CD4-positive, alpha-beta T cell treated with Interleukin-4 for 4 hours (primary cell): ENCODE measurements around the gene C20orf144.
"Not testable (repeated sequence)": the region's sequence is repeated elsewhere in the genome, so short reads cannot be mapped to it uniquely, and the experiment has no call there.

Experiments used
- DNase-seq: peaks from one replicate; pipeline ENCODE4 v3.0.0-alpha.2; 2020

Gene C20orf144

GRCh38 chr20:33697129-33697528, 35.0 kb downstream of the C20orf144 start:
- DNase-seq, result no peak

DNA sequence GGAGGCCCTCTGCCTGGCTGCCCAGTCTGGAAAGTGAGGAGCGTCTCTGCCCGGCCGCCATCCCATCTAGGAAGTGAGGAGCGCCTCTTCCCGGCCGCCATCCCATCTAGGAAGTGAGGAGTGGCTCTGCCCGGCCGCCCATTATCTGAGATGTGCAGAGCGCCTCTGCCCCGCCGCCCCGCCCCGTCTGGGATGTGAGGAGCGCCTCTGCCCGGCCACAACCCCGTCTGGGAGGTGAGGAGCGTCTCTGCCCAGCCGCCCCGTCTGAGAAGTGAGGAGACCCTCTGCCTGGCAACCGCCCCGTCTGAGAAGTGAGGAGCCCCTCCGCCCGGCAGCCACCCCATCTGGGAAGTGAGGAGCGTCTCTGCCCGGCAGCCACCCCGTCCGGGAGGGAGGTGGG, 36.8 kb downstream of the C20orf144 start:
- DNase-seq, result not testable (repeated sequence)

DNA sequence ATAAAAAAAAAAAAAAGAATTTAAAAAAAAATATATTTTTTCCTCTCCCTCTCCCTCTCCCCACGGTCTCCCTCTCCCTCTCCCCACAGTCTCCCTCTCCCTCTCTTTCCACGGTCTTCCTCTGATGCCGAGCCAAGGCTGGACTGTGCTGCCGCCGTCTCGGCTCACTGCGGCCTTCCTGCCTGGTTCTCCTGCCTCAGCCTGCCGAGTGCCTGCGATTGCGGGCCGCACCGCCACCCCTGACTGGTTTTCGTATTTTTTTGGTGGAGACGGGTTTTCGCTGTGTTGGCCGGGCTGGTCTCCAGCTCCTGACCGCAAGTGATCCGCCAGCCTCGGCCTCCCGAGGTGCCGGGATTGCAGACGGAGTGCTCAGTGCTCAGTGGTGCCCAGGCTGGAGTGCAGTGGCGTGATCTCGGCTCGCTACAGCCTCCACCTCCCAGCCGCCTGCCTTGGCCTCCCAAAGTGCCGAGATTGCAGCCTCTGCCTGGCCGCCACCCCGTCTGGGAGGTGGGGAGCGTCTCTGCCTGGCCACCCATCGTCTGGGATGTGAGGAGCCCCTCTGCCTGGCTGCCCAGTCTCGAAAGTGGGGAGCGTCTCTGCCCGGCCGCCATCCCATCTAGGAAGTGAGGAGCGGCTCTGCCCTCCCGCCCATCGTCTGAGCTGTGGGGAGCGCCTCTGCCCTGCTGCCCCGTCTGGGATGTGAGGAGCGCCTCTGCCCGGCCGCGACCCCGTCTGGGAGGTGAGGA, 38.7 kb downstream of the C20orf144 start:
- DNase-seq, result not testable (repeated sequence)

GRCh38 chr20:33701629-33702450, 39.7 kb downstream of the C20orf144 start:
- no peak for DNase-seq

- no peak for DNase-seq
Measured at GRCh38 chr20:33702861-33703260, 40.7 kb downstream of the C20orf144 start.

DNA sequence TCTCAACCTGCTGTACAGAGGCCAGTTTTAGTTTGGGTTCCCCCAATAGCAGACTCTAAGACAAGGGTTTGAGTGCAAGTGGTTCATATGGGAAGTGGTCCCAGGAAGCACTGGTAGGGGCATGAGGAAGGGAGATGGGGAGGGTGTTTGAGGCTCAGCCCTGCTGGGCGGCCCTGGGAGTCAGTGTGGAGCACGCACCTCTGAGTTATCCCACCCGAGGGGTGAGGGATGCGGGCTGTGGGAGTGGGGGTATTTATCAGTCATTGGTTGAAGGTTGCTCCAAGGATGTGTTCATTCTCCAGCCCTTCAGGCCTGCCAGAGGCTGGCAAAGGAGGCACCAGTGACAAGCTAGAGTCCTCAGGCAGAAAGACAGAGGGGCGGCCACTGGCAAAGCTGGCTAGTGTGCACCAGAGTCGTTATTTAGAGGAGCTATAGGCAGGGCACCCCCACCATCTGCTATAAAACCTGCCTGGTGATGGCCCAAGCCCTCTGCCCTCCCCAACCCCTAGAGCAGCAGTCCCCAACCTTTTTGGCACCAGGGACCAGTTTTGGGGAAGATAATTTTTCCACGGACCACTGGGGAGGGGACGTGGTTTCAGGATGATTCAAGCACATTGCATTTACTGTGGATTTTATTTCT, 41.5 kb downstream of the C20orf144 start:
- no peak for DNase-seq

- no peak for DNase-seq
Measured at GRCh38 chr20:33704197-33704924, 42.2 kb downstream of the C20orf144 start.

- DNase-seq, result no peak
Measured at GRCh38 chr20:33707668-33708067, 45.5 kb downstream of the C20orf144 start.

DNA sequence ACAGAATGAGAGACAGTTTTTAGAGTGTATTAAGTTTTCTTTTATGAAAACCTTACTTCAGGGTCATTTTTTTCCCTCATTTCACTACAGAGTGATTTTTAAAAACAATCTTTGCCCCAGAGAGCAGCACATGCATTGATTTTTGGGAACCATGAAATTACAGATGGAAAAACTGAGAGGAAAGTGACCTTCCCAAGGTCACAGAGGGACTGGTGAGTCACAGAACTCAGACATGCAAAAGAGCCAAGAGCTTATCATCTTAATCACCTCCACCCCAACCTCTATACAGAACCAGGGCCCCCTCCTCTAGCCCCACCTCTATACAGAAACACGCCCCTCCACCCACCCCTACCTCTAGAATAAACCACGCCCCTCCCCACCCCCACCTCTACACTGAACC, 47.3 kb downstream of the C20orf144 start:
- no peak for DNase-seq

- DNase-seq, result no peak
Measured at GRCh38 chr20:33709905-33710541, 47.9 kb downstream of the C20orf144 start.

DNA sequence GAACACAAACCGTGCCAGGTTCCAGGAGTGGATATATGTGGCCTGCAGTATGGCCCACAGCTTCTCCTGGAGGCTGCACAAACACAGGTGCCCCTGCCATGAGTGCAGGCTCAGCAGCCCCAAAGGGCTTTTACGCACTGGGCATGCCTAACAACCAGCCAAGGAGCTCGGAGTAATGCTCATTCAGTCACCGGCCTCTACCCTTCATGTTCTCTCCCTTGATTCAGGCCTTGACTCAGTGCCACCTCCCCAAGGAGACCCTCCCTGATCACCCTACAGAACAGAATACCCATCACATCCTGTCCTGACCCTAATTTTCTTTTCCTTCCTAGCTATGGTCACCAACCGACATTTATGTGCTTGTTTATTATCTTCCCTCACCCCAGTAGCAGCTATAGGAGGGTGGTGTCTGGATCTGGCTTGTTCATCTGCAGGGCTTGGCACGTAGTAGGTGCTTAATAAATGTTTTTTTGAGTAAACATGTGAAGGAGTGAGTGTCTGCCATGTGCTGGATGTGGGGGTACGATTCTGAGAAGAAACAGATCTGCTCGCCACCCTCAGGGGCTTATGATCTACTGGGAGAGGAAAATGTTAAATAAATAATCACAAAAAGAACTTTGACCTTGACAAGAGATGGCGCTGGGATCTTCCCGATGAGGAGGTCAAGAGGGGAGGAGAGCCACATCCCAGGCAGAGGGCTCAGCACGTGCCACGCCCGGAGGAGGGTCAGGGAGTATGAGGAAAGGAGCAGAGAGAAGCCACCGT, 48.7 kb downstream of the C20orf144 start:
- no peak for DNase-seq

DNA sequence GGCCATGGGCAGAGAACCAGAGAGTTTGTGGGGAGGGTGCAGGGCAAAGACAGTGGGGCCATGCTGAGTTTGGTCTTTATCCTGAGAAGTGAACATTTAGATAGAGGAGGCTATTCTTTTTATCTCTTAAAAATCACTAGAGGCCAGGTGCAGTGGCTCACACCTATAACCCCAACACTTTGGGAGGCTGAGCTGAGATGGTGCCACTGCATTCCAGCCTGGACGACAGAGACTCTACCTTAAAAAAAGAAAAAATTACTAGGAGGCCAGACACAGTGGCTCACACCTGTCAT, 49.3 kb downstream of the C20orf144 start:
- DNase-seq, result no peak
